GM12878 (cell line): ENCODE measurements around the gene ACACB. TPM values are rescaled to one million over a fixed set of nuclear protein-coding genes. Genes with fewer than 3 reads are reported as not detected.

ENCODE experiments used
- CREM ChIP-seq: IDR thresholded peaks from 2 replicates; pipeline ENCODE4 v1.6.1; 2014; ENCODE audit warnings: antibody characterized with exemption, low read depth
- CUX1 ChIP-seq: IDR thresholded peaks from 2 replicates; pipeline ENCODE4 v1.6.1; 2012; ENCODE audit warnings: improper control_type of control experiment, low read depth, low read length; ENCODE audit not compliant: insufficient replicate concordance
- E4F1 ChIP-seq: fragments of 450-650 bp; IDR thresholded peaks from 2 replicates; pipeline ENCODE4 v1.6.1; 2018; ENCODE audit warnings: borderline replicate concordance, mild to moderate bottlenecking; ENCODE audit not compliant: partially characterized antibody
- EZH2 ChIP-seq: IDR thresholded peaks from 2 replicates; pipeline ENCODE4 v1.6.1; 2012; ENCODE audit warnings: low read depth, mild to moderate bottlenecking, control low read depth, inconsistent platforms, low read length, borderline replicate concordance; ENCODE audit not compliant: control insufficient read depth
- PAX5 ChIP-seq: IDR thresholded peaks from 2 replicates; pipeline ENCODE4 v1.6.1; 2011; ENCODE audit warnings: low read depth, low read length, borderline replicate concordance
- PML ChIP-seq: IDR thresholded peaks from 2 replicates; pipeline ENCODE4 v1.6.1; 2012; ENCODE audit warnings: low read length, inconsistent platforms
- POU2F2 ChIP-seq: IDR thresholded peaks from 3 replicates; pipeline ENCODE4 v1.6.1; 2011; ENCODE audit warnings: low read depth, mild to moderate bottlenecking, low read length, borderline replicate concordance
- RCOR1 ChIP-seq: conservative IDR thresholded peaks from 2 replicates; pipeline ENCODE4 v1.6.1; 2012; ENCODE audit warnings: low read depth, low read length, improper control_type of control experiment
- RUNX3 ChIP-seq: IDR thresholded peaks from 2 replicates; pipeline ENCODE4 v1.6.1; 2012; ENCODE audit warnings: low read length, inconsistent platforms
- SIN3A ChIP-seq: IDR thresholded peaks from 2 replicates; pipeline ENCODE4 v1.6.1; 2012; ENCODE audit warnings: low read depth, low read length, improper control_type of control experiment
- SIX5 ChIP-seq: IDR thresholded peaks from 2 replicates; pipeline ENCODE4 v1.6.1; 2011; ENCODE audit warnings: mild to moderate bottlenecking, low read depth, low read length, moderate library complexity; ENCODE audit not compliant: severe bottlenecking
- polyA plus RNA-seq, 11 experiments: library from polyadenylated mRNA; depleted of rRNA in 4 of 11; unstranded in 6 of 11; stranded (reverse) in 5 of 11; fragments of >200 nt; fragmentation: Nextera tagmentation in 4 of 11; fragmentation: Illumina TruSeq in 1 of 11; extraction: Ambion mirVana in 4 of 11; extraction: Trizol in 1 of 11; gene quantifications; 1 replicate in 1 of 11; 2 replicates in 10 of 11; pipeline versions ENCODE4 v1.2.1 to v1.2.3, GENCODE V29; 2011 to 2016; ENCODE audit warnings: inconsistent platforms in 2 of 11, missing spikeins in 2 of 11, low read depth in 1 of 11
- total RNA-seq, 4 experiments: library from RNA; depleted of rRNA in 3 of 4; stranded (reverse); fragments of >200 nt in 3 of 4; fragmentation: Illumina TruSeq in 1 of 4; extraction: Trizol in 1 of 4; gene quantifications; 2 replicates each; pipeline versions ENCODE4 v1.2.1 to v1.2.3, GENCODE V29; 2013 to 2021
- TF ChIP-seq, protein P1 (sequence below): IDR thresholded peaks from 2 replicates; pipeline ENCODE4 v1.6.1; 2011; ENCODE audit warnings: low read depth, mild to moderate bottlenecking, low read length, moderate library complexity, borderline replicate concordance; ENCODE audit errors: extremely low read depth

The ACACB gene
- total and polyA plus RNA-seq, 10 of the 15 experiments (the other 5 are each of a cell fraction or from before 2014, with no cell fraction given), result 0.05 to 1.9 (median 0.38) TPM; not detected in 2

DNA sequence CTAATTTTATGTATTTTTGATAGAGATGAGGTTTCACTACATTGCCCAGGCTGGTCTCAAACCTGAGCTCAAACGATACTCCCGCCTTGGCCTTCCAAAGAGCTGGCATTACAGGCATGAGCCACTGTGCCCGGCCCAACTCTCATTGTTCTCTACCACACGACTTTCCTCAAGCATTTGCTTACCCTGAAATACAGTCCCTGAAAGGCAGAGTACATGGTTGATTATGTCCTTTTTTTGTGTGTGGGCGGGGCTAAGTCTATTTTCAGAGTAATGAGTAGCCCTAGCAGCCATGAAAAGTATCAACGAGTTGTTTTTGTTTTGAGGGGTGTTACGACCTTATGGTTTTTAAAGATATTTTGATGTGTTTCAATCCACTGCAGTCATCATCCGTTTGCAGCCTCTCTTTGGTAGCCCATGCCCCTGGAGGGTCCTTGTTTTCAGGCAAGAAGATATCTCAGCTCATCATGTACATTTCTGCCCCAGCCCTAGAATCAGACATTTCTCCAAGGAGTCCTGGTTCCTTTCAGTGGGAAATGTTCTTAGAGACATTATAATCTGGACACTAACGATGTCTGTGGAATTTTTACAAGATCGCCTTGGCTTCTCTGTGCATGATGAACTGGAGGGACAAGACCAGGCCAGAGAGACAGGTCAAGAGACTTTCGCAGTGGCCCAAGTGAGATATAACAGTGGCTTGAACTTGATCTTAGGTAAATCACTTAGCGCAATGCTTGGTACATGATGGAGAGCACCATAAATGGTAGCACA is 8.7 kb downstream of the ACACB start (continued):
- TF ChIP-seq CUX1, result no peak
- TF ChIP-seq, protein P1, sequence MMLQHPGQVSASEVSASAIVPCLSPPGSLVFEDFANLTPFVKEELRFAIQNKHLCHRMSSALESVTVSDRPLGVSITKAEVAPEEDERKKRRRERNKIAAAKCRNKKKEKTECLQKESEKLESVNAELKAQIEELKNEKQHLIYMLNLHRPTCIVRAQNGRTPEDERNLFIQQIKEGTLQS, result no peak
- no peak for TF ChIP-seq E4F1
- TF ChIP-seq SIN3A, result no peak
- no peak for TF ChIP-seq EZH2
- TF ChIP-seq SIX5, result no peak
- TF ChIP-seq PML, result no peak
- no peak for TF ChIP-seq POU2F2
- TF ChIP-seq PAX5, result no peak
- no peak for TF ChIP-seq RCOR1
- no peak for TF ChIP-seq CREM
- TF ChIP-seq RUNX3, result no peak
